Activated CD8-positive, alpha-beta memory T cell treated with anti-CD3 and anti-CD28 coated beads for 24 hours (primary cell): Measurements from ENCODE around the gene GLDC.

Experiments
- DNase-seq: peaks from one replicate; pipeline ENCODE4 v3.0.0-alpha.2; 2020

The GLDC gene

DNA sequence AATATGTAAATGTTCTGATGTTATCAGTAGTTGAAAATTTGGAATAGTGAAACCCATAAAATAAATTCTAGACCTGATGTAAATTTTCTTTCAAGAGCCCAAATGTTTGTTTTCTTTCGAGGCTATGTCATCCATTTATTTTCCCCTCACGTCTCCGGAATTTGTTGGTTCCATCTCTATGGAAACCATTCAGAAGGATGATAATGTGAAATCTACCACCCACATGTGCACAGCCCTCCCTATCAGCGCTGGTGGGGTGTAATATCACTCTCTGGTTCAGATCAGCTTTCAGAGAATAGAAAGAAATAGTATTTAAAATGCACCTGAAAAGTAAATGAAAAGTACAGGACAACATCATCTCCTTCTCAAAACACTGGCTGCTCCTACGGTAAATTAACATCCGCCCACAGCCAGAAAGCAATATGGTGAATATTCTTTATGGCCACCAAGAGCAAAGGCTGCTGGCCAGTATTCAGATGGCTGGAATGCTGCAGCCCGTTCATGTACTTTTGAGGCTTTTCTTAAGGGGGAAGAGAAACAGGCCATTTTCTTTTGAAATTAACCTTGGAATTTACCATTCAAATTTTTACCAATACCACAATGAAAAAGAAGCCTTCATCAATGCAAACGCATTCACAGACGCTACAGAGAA is 28.5 kb downstream of the GLDC start:
- DNase-seq: no peak

DNA sequence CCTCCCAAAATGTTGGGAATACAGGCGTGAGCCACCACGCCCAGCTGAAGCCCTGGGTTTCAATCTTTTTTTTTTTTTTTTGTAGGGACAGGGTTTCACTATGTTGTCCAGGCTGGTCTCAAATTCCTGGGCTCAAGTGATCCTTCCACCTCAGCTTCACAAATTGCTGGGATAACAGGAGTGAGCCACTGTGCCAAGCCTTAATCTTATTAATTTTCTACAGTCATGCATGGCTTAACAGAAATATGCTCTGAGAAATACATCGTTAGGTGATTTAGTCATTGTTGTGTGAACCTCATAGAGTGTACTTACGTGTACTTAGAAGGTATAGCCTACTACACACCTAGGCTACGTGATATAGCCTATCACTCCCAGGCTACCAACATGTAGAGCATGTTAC is 31.0 kb downstream of the GLDC start:
- no peak for DNase-seq

DNA sequence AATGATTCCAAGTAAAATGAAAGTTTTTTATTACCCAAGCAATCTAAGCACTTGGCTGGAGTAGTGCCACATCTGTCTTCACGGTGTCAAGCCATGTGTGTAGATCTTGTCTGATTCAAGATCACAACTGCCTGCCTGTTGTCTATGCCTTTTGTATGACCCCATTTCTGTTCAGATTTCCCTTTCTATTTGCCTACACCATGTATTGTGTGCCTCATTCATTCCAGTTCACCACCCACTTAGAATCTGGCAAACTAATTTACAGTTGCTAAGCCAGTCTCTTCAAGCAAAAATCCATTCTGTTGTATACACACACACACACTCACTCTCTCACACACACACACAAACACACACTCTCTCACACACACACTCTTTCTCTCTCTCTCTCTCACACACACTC is 33.7 kb downstream of the GLDC start:
- DNase-seq: no peak

DNA sequence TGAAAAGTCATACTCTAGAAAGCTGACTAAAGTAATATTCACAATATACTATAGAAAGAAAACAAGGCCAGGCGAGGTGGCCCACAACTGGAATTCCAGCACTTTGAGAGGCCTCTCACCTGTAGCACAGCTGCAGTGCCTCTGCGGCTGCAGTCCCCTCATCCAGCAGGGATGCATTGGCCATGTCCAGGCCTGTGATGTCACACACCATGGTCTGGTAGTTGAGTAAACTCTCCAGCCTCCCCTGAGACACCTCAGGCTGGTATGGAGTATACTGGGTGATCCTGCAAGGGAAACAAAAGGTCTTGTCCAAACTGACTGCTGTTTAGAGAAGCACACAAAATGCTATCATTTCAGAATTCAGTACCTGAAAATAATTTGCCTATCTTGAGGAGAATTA is 35.5 kb downstream of the GLDC start:
- DNase-seq: no peak

DNA sequence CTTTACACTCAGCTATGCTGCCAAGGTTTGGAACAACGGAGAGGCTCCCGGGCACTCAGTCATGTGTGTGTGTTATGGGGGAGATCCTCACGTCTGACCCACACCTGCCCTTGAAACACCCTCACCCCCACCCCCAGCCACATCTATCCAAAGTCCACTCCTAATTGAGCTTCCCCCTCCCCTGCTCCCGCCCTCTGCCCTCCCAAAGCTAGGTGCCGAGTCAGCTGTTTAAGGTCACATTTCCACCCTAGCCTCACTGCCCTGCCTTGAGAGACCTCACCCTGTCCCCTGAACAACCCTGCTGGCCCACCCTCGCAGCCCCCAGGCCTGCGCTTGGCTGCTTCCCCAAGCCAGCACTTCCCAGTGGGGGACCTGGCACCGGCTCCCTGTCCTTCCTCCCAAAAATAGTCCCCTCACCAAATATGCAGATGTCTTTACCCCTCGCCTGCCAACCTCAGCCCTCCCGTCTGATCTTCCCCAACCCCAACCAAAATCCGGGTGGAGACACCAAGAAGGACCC is 36.0 kb downstream of the GLDC start:
- DNase-seq: no peak

DNA sequence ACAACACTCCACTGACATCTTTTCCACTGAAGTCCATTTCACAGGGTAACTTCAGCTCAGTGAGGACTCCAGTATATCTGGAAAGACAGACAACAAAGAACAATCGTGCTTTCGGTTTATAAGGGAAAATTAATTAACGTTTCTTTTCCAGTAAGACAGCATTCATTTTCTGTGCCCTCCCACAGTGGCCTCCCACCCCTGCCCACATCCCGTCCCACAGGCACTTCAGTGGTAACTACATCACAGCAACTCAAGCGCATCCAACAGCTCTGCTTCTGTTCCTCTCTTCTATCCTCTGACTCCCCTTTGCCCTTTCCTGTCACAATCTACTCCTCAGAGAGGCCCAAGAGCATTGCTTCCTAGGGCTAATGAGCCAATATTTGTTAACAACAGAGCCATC is 40.3 kb downstream of the GLDC start:
- no peak for DNase-seq

DNA sequence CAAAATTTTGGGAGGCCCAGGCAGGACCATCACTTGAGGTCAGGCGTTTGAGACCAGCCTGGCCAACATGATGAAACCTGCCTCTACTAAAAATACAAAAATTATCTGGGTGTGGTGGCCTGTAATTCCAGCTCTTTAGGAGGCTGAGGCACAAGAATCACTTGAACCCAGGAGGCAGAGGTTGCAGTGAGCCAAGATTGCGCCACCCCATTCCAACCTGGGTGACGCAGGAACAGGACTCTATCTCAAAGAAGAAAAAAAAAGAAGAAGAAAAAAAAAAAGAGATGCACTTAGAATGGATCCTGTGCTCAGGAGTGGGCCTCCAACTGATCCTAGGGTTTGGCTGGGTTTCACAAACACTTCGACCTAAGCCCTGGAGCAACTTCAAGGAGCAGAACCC is 45.1 kb downstream of the GLDC start:
- no peak for DNase-seq

DNA sequence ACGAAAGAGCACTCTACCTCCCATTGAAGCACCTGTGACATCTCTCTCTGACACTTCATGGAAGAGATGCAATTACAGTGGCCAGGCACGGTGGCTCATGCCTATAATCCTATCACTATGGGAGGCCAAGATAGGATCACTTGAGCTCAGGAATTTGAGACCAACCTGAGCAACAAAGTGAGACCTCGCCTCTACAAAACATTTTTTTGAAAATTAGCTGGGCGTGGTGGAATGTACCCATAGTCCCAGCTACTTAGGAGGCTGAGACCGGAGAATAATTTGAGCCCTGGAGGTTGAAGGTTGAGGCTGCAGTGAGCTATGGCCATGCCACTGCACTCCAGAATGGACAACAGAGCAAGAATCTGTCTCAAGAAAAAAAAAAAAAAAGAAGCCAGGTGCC is 45.5 kb downstream of the GLDC start:
- no peak for DNase-seq

DNA sequence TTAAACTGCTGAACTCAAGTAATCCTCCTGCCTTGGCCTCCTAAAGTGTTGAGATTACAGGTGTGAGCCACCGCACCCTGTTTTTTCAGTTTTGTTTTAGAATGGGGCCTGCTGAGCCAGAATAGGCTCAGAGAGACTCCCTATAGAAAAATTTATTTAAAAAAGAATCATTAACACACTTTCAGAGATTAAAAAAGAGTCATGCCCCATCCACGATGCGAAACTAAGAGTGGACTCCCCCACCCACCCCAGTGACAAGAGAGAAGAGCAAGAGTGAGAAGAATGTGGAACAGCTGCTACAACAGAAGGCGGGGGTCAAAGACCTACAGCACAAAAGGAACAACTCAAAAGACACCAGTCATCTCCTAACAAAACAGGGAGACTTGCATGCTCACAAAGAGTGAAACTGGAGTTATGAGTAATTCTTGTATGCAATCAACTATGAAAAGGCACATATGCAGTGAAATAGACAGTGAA is 47.2 kb downstream of the GLDC start:
- no peak for DNase-seq

DNA sequence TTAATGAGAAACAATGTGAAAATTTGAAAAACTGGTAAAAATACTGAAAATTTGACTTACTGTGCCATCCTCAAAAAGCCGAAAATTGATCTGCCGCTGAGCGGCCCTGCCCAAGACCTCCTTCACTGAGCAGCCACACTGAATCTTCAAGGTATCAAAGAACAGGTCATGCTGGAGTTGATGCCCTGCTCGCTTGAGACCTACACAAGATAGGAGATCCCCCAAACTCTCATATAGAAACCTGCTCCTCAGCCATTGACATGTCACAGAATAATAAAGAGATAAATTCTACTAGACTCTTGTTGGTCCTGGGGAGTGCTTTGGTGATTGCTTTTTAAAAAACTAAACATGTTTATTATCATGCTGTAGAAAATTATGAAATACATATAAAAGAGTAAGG is 52.7 kb downstream of the GLDC start:
- peak; percentile 7 for DNase-seq

DNA sequence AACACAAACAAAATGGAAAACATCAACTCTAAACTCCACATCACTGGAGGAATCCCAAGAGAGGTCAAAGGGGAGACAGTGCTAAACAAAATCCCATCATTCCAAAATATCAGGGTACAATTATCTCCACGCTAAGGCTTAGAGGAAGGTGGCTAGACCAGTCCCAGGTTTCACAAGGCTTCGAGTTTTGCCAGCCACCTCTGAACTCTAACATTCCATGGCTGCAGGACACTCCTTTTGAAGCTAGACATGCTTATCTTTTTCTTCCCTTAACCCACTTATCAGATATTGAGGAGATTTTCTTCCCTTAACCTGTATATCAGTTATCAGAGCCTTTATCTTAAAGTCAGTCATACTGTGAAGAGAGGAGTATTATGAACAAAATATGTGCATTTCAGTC is 53.3 kb downstream of the GLDC start:
- no peak for DNase-seq

DNA sequence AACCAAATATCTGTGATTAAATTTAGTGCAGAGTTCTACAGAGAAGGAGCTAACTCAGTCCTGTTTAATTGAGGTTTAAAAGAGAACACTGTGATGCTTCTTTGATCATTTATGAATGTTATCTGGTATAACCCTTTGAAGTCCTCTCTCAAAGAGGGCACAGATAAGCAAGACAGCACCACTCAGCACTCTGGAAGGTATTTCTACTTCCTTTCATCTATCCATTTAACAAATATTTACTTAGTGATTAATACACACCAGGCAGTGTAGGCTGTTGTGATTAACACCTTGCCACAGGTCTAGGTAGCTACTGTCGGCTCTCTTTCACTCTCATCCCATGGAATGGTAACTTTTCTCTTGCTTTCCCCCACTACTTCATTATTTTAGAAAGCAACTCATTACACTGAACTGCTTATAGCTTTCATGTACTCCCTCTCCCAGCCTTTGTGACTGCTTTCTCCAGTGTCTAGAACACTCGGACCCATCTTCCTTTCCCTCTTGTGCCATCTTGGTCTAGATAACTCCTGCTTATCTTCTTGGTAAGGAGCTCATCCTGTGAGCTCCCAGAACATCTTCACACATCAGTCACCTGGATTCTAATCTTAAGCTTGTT is 54.7 kb downstream of the GLDC start:
- no peak for DNase-seq

DNA sequence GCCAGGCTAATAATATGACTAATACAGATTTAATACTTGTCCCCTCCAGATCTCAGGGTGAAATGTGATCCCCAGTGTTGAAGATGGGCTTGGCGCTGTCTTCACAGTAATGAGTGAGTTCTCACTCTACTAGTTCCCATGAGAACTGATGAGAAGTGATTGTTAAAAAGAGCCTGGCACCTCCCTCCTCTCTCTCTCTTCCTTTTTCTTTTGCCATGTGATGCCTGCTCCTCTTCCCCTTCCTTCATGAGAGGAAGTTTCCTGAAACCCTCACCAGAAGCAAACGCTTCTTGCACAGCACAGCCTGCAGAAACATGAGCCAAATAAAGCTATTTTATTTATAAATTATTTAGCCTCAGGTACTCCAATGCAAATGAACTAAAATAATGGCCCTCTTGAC is 55.2 kb downstream of the GLDC start:
- peak; percentile 30 for DNase-seq

DNA sequence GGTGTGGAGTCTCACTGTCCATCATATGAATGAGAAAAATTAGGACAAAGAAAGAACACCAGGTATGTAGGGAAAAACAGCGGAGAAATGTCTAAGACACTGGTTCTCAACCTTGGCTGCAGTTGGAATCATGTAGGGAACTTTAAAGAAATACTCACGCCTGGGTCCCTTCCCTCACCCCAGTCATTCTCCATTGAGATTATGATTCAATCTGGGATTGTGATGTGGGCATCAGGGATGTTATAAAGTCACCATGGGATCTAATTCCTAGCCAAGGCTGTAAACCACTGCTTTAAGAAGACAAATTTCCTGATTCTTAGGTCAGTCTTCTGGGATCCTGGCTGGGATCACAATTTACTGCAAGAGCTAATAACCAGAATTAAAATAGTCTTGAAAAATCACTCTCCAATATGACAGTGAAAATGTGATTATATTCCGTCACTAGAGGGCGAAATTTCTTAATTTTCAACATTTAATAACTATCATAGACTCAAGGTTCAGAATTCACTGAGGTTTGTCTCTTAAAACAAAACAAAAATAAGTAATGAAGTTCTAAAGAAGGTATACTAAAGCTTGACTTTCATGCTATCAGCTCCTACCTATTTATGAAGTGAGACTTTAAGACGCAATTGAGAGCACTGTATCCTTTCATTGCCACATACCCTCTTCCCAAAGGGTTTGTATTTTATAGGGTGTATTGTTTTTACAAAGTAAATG is 60.5 kb downstream of the GLDC start:
- DNase-seq: no peak

DNA sequence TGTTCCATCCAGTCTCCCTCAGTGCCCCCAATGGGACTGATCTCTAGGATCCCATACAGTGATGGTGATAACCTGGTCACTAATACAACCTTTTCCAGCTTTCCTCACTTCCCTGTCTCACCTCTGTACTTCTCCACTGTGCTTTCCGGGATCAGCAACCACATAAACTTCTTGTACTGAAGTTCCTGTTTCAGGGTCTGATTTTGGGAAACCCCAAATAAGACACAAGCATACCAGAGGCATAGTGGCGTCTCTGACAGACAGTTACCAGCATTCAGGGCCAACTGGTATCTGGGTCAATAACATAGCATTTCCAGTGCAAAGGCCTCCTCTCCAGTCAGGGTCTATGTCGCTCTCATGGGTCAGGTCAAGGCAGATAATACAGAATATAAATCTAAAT is 64.3 kb downstream of the GLDC start:
- no peak for DNase-seq

DNA sequence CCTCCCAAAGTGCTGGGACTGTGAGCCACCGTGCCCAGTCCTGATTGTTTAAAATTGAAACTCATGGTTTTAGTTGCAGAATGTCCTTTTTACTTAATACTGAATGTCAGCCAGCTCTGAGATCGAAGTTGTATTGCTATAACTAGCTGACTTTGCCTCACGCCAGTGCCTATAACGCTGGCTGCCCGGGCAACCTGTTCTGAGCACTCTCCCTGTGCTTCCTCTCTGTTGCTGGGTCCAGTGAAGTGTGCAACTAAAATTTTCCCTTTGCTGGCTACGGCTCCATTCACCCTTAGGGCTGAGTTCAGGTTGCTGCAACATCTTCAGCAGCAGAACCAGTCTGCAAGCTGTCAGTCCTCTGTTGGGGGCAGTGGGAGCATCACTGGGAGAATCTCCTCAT is 65.9 kb downstream of the GLDC start:
- no peak for DNase-seq

DNA sequence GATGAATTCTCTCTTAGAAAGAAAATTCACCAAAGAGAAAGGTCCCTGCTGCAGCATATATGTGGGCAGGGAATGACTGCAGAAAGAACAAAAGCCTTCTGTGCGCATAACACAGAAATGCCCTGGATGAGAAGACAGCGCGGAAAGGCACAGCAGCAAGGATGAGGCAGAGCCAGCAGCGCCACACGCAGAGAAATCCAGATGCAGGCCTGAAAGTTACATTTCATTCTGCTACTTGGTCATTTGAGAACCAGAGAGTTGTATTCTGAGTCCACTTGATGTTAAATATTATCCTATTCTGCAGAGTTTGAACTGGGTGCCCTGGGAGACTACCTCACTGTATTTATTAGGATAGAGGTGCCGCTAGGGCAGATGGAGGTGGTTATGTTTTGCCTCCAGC is 68.5 kb downstream of the GLDC start:
- no peak for DNase-seq

DNA sequence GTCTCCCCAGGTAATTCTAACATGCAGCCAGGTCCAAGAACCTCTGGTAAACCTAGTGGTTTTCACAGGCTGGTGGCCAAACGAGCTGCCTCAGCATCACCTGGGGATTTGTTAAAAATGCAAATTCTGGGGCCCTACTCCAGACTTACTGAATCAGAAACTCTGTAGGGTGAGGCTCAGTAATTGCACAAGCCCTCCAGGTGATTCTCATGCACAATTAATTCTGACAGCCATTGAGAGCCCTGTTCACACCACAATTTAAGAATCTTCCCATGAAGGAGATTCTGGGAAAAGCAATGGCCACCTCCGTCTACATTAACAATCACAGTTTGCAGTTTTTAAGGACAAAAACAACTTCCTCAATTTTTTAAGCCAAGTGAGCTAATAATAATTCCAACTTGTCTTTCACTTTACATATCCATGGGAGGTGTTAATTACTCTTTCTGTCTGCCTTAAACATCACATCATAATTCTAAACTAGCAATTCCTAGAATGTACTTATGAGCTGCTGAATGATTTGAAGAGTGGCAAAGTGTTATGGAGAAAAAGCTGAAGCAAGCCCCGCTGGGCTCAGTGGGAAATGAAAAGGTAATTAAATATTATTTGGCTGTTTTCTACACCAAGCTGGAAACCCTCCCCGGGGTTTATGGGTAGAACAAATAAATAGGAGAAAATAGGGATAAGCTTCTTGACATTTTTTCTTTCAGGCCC is 70.0 kb downstream of the GLDC start:
- no peak for DNase-seq

DNA sequence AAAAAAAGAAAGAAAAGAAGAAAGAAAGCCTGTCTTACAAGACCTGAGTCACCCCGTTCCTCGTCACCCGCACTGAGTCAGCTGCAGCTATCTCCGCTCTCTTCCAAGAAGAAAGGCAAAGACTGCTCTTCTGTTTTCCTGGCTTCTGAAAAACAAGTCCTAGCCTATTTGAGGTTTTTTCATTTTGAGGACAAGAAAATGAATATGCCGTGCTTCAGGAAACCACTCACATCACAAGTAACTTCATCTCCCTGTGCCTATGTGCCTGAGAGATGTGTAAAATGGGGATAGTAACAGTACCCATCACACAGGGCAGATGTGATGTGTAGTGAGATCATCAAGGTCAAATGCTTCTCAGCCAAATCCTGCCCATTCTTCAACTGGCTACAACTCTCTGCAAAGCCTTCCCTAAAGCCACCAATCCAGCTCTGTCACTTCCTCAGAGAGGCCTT is 78.4 kb downstream of the GLDC start:
- DNase-seq: no peak

DNA sequence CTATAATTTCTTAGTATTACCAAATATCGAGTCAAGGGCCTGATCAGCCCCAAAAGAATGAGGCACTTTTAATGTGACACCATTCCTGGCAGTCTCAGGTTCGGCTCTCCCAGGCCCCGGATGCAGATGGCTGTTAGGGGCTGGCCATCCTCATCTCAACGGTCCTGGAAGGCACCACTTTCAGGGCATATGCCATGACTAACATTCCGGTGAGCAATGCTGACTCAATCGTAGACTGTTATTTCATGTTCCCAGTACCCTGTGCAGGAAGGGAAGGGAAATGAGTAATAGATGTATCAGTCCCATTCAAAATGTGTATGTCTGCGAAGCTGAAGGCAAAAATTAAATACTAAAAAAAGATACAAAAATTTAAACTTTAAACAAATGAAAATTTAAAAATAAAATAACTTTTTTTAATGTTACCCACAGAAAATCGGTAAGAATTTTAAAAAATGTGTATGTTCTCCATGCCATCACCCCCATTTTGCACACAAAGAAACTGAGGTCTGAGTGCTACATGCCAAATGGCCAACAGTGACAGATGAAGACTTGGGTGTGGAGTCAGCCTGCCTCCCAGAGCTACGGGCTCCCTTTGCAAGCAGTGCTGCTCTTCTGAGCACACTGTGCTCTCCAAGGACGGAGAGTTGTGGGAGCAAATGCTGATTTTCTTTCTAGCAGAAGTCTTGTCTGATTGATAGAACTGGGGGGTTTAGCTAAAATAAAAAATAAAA is 79.0 kb downstream of the GLDC start:
- DNase-seq: peak; percentile 59

DNA sequence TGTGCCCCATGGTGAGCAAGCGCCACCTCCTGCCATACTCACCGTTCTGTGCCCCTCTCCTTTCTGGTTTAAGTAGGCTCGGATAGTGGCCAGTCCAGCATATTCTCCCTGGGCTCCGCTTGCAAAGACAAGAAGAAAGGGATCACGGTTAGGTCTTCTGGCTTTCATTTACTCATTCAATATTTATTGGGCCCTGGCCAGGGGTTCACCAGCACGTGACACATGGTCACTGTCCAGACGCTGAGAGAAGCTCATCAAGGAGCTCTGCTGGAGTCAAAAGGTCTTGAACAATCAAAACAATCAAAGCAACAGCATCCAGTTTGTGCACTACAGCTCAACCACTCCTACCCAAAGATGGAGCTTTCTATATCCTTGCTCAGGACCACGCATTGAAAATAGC is 80.2 kb downstream of the GLDC start:
- no peak for DNase-seq

DNA sequence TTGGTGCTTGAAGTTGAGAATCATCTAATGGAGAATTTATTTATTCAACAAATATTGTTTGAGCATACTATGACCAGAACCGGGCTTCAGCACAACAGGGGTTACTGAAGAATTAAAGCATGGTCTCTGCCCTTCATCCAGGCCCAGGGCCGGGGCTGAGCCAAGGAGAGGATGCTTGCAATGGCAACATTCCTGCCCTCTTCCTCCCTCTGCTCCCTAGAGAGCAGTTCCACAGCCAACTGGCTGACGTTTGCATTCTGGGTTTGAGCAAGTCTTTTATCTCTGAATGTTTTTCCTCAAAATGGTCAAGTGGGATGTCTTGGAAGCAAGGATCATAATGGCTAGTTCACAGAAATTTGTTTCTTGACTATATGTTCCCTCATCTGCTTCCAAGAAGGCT is 80.7 kb downstream of the GLDC start:
- DNase-seq: no peak

DNA sequence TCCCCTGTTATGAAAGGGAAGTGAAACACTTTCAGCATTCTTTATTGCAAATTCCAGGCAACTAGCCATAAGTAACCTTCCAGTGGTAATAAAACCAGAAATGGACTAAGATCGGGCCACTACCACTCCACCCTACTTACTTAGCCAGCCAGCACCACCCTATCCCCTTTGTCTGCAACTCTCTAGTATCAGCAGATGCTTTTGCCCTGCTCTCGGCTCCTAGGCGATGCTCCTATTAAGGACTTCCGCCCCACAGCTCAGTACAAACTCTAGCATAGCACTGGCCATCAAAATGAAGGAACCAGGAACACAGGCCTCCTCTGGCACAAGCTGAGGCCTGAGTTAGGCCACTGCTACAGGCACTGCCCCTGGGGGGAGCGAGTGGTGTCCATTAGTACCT is 81.2 kb downstream of the GLDC start:
- DNase-seq: no peak
